ENCODE measurements around the gene GBGT1.

DNA sequence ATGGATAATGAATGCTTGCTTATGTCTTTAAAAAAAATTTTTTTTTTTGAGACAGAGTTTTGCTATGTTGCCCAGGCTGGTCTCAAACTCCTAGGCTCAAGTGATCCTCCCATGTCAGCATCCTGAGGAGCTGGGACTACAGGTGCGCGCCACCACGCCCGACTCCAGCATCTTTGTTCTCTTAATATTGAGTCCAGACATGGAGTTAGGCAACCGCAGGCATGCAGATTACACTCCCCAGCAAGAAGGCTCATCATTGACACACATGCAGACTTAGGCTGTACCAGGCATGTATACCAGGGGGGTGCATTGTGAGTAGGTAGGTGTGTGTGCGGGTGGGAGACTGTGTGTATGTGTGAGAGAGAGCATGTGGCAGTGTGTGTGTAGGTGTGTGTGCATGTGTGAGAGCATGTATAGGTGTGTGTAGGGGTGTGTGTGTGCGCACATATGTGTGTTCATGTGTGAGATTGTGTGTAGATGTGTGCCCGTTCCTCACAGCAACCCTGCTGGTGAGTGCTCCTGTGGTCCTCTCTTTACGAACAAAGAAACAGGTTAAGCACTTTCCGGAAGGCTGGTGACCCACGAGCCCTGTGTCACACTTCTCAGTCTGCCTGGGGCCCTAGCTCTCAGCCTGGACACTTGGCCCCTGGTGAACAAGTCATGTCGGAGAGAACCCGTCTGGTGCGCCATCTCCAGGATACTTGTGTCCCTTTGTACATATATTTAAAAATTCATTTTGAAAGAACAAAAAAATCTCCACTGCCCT lies 39.2 kb upstream of the GBGT1 start:
- no peak for TF ChIP-seq POLR2A (IDR thresholded peaks at IDR 0.05; ENCODE audit: low read depth, low read length)
- no peak for TF ChIP-seq POLR2AphosphoS5 (IDR thresholded peaks at IDR 0.05; ENCODE audit: low read depth, low read length)

Measured in GM12891 (cell line).